GM06990 (cell line): ENCODE measurements around the gene HERC3.
"Not testable (repeated sequence)": the region's sequence is repeated elsewhere in the genome, so short reads cannot be mapped to it uniquely, and the experiment has no call there.

Experiments
- DNase-seq: peaks from one replicate; pipeline ENCODE4 v3.0.0-alpha.2; 2011; ENCODE audit not compliant: insufficient read length; ENCODE audit errors: extremely low read depth
- H3K27me3 ChIP-seq: replicated peaks from 2 replicates; pipeline ENCODE4 v1.6.0; 2011; ENCODE audit warnings: low read length; ENCODE audit not compliant: control insufficient read depth, insufficient read depth
- H3K36me3 ChIP-seq: 2 replicates; pipeline ENCODE4 v1.5.1; 2011; ENCODE audit warnings: low read length; ENCODE audit not compliant: control insufficient read depth, insufficient read depth
- H3K4me3 ChIP-seq: replicated peaks from 2 replicates; pipeline ENCODE4 v1.5.1; 2011; ENCODE audit warnings: low read depth, mild to moderate bottlenecking, control low read depth, low read length
- CTCF ChIP-seq: IDR thresholded peaks from 2 replicates; pipeline ENCODE4 v1.5.1; 2011; ENCODE audit warnings: low read length, control low read depth, mild to moderate bottlenecking, inconsistent platforms; ENCODE audit not compliant: insufficient read depth, poor library complexity, severe bottlenecking

HERC3 gene

GRCh38 chr4:88609387-88609786 lies 17.1 kb downstream of the HERC3 start:
- no peaks in the 10 kb centered on the region for H3K27me3 ChIP-seq
- H3K4me3 ChIP-seq, result no peak overlapping the region
- no peak for TF ChIP-seq CTCF
- DNase-seq, result no peak
- H3K36me3 ChIP-seq, result no peaks in the 10 kb centered on the region

DNA sequence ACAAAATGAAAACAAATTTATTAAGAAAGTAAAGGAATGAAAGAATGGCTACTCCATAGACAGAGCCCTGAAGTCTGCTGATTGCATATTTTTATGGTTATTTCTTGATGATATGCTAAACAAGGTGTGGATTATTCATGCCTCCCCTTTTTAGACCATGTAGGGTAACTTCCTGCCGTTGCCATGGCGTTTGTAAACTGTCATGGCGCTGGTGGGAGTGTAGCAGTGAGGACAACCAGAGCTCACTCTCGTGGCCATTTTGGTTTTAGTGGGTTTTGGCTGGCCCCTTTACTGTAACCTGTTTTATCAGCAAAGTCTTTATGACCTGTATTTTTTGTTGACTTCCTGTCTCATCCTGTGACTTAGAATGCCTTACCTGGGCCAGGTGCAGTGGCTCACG lies 17.5 kb downstream of the HERC3 start:
- not testable (repeated sequence) for H3K4me3 ChIP-seq, H3K36me3 ChIP-seq, DNase-seq, H3K27me3 ChIP-seq

DNA sequence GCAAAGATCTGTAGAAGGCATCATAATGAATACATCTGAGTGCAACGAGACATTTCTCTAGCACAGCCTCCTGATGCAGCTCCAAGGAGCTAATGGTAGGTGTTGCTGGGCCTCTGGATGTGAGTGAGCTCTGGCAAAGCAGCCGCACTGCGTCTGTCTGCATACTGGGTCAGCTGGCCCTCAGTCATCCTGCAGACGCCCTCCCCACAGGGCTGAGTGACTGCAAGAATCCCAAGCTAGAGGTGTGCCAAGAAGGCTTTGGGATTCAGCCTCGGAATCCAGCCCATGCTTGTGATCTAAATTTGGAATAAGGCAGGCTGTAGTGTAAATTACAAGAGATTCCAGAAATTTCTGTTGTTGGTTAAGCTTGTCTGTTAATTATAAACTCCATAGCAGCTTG lies 18.5 kb downstream of the HERC3 start:
- no peaks in the 10 kb centered on the region for H3K27me3 ChIP-seq
- no peak for TF ChIP-seq CTCF
- H3K36me3 ChIP-seq, result no peaks in the 10 kb centered on the region
- H3K4me3 ChIP-seq, result no peak overlapping the region
- DNase-seq, result no peak

- TF ChIP-seq CTCF, result no peak
- DNase-seq, result no peak
- H3K36me3 ChIP-seq, result no peaks in the 10 kb centered on the region
- H3K4me3 ChIP-seq, result no peak overlapping the region
- H3K27me3 ChIP-seq, result no peaks in the 10 kb centered on the region
Measured at GRCh38 chr4:88613417-88613875, 21.2 kb downstream of the HERC3 start.

- TF ChIP-seq CTCF, result no peak
- DNase-seq, result no peak
- H3K36me3 ChIP-seq, result no peaks in the 10 kb centered on the region
Measured at GRCh38 chr4:88614058-88614457, 21.8 kb downstream of the HERC3 start.

GRCh38 chr4:88616275-88617150 lies 24.2 kb downstream of the HERC3 start:
- H3K27me3 ChIP-seq, result no peaks in the 10 kb centered on the region
- H3K36me3 ChIP-seq, result no peaks in the 10 kb centered on the region
- TF ChIP-seq CTCF, result no peak
- DNase-seq, result no peak
- no peak overlapping the region for H3K4me3 ChIP-seq

More at GRCh38 chr4:88614058-88614457, 21.8 kb downstream of the HERC3 start:
- H3K27me3 ChIP-seq, result no peaks in the 10 kb centered on the region
- no peak overlapping the region for H3K4me3 ChIP-seq
